H1 (cell line): ENCODE data around the gene GUCY1A2. TPM values are rescaled to one million over a fixed set of nuclear protein-coding genes. Genes with fewer than 3 reads are reported as not detected.

Source experiments
- ATF2 ChIP-seq: IDR thresholded peaks from 2 replicates; pipeline ENCODE4 v1.6.1; 2012; ENCODE audit warnings: low read length, inconsistent platforms
- BACH1 ChIP-seq: IDR thresholded peaks from 2 replicates; pipeline ENCODE4 v1.6.1; 2012; ENCODE audit warnings: low read length, improper control_type of control experiment
- RNF2 ChIP-seq: fragments of 200-900, 300-1000 bp; sonication (generic); IDR thresholded peaks from 2 replicates; pipeline ENCODE4 v1.7.1; 2016; ENCODE audit warnings: borderline replicate concordance, low read depth, mild to moderate bottlenecking, antibody characterized with exemption, low read length; ENCODE audit not compliant: poor library complexity, severe bottlenecking; ENCODE audit errors: missing control alignments
- polyA plus RNA-seq, 7 experiments: library from polyadenylated mRNA; depleted of rRNA in 3 of 7; stranded (reverse) in 5 of 7; unstranded in 2 of 7; fragments of >200 nt in 5 of 7; fragments of 200-250 nt in 2 of 7; gene quantifications; 1 replicate in 5 of 7; 2 replicates in 1 of 7; 4 replicates in 1 of 7; pipeline versions ENCODE4 v1.2.1 to v1.2.3, GENCODE V29; 2011 to 2013; ENCODE audit warnings: missing spikeins in 2 of 7, mixed read lengths in 2 of 7
- total RNA-seq: library from RNA; stranded (reverse); fragmentation: NEBNext Ultra II Directional; extraction: Animal tissue kit (Norgen Biotek cat#: 25700); gene quantifications from 2 replicates; pipeline ENCODE4 v1.2.1, GENCODE V29; 2021

The GUCY1A2 gene
- total and polyA plus RNA-seq, 2 of the 8 experiments (the other 6 are each of a cell fraction or from before 2014, with no cell fraction given): 0.11 to 1.9 TPM

DNA sequence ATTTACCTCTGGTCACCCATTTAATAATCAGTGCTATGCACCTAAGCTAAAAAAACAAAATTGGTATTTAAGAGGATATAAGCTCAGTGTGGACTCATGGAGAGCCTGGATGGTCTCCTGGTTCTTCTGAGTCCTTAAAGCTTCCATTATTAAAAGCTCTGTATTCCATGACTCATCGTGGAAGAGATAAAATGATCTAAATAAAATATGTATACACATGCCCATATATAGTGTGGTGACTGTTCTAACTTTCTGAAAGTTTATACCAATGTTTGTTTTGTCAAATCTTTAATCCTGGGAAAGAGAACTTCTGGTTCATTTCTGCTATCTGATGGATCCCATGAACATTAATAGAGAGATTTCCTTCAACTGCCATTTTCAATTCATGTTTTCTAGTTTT, 375.9 kb downstream of the GUCY1A2 start (continued):
- TF ChIP-seq RNF2 (no peak), ATF2 (no peak), BACH1 (no peak)
